ENCODE data around the gene LCN10.
"Not testable (repeated sequence)": the region's sequence is repeated elsewhere in the genome, so short reads cannot be mapped to it uniquely, and the experiment has no call there.

The LCN10 gene

GRCh38 chr9:136769710-136770191, 27.0 kb upstream of the LCN10 start:
- peak; percentile 78 for DNase-seq

GRCh38 chr9:136766410-136767120, 23.8 kb upstream of the LCN10 start:
- not testable (repeated sequence) for DNase-seq

GRCh38 chr9:136765745-136766409, 23.1 kb upstream of the LCN10 start:
- DNase-seq: not testable (repeated sequence)

- DNase-seq: no peak
Observed at GRCh38 chr9:136765041-136765440, 22.3 kb upstream of the LCN10 start.

- DNase-seq: no peak
Observed at GRCh38 chr9:136764301-136764891, 21.7 kb upstream of the LCN10 start, which contains the start of gene LCN15. TSS of gene LCN15 (minus strand) at chr9:136764518. CDS start at chr9:136764488, 30 bp downstream.

- no peak for DNase-seq
Observed at GRCh38 chr9:136763649-136764035, 20.9 kb upstream of the LCN10 start.

- DNase-seq: no peak
Observed at GRCh38 chr9:136762915-136763648, 20.3 kb upstream of the LCN10 start.

- DNase-seq: no peak
Observed at GRCh38 chr9:136762221-136762691, 19.5 kb upstream of the LCN10 start.

- no peak for DNase-seq
Observed at GRCh38 chr9:136761545-136761981, 18.8 kb upstream of the LCN10 start.

- not testable (repeated sequence) for DNase-seq
Observed at GRCh38 chr9:136760834-136761544, 18.2 kb upstream of the LCN10 start.

GRCh38 chr9:136760424-136760823, 17.7 kb upstream of the LCN10 start:
- DNase-seq: no peak

- DNase-seq: no peak
Observed at GRCh38 chr9:136759436-136760325, 16.9 kb upstream of the LCN10 start.

GRCh38 chr9:136759001-136759400, 16.3 kb upstream of the LCN10 start:
- no peak for DNase-seq

- DNase-seq: no peak
Observed at GRCh38 chr9:136757751-136758140, 15.0 kb upstream of the LCN10 start.

- DNase-seq: no peak
Observed at GRCh38 chr9:136757328-136757727, 14.6 kb upstream of the LCN10 start.

GRCh38 chr9:136756836-136757235, 14.1 kb upstream of the LCN10 start:
- DNase-seq: no peak

- DNase-seq: no peak
Observed at GRCh38 chr9:136756134-136756438, 13.3 kb upstream of the LCN10 start.

GRCh38 chr9:136755302-136756133, 12.8 kb upstream of the LCN10 start:
- DNase-seq: not testable (repeated sequence)

GRCh38 chr9:136754626-136755301, 12.0 kb upstream of the LCN10 start:
- DNase-seq: no peak

- no peak for DNase-seq
Observed at GRCh38 chr9:136754059-136754572, 11.4 kb upstream of the LCN10 start.
